Caco-2 (cell line): ENCODE data around the gene KIR3DL1. TPM values are rescaled to one million over a fixed set of nuclear protein-coding genes. Genes with fewer than 3 reads are reported as not detected.
"Not testable (repeated sequence)": the region's sequence is repeated elsewhere in the genome, so short reads cannot be mapped to it uniquely, and the experiment has no call there.

Source experiments
- BruUV-seq: library from RNA; stranded (reverse); fragments of 400-500 nt; replicated peaks from 2 replicates; lab custom pipeline; 2021; lab: Mats Ljungman, UMichigan
- CTCF ChIA-PET: fragments of 300-600 bp; sonication (Branson Sonifier 250); formaldehyde crosslinking; loops from one replicate; lab custom pipeline; 2022; ENCODE audit warnings: antibody characterized with exemption; lab: Charles Lee
- POLR2A ChIA-PET: fragments of 300-600 bp; sonication (Branson Sonifier 250); formaldehyde crosslinking; loops from one replicate; lab custom pipeline; 2022; ENCODE audit warnings: antibody characterized with exemption; lab: Charles Lee
- DNase-seq, 2 experiments: peaks; one replicate each; pipeline versions ENCODE4 v3.0.0 to v3.0.0-alpha.2; 2020 to 2022
- H3K27me3 ChIP-seq: replicated peaks from 2 replicates; pipeline ENCODE4 v1.6.0; 2011; ENCODE audit warnings: low read length; ENCODE audit not compliant: control insufficient read depth, insufficient read depth
- H3K36me3 ChIP-seq: 2 replicates; pipeline ENCODE4 v1.5.1; 2011; ENCODE audit warnings: low read length; ENCODE audit not compliant: control insufficient read depth, insufficient read depth
- H3K4me1 ChIP-seq: fragments of 250-450 bp; sonication (Bioruptor Pico); 2 replicates; pipeline ENCODE4 v1.5.1; 2020; ENCODE audit warnings: mild to moderate bottlenecking
- H3K4me3 ChIP-seq: 2 replicates; pipeline ENCODE4 v1.5.1; 2011; ENCODE audit warnings: low read depth, mild to moderate bottlenecking, control low read depth, low read length
- H3K9me3 ChIP-seq: fragments of 250-450 bp; sonication (Bioruptor Pico); 2 replicates; pipeline ENCODE4 v1.5.1; 2020; ENCODE audit warnings: mild to moderate bottlenecking, moderate library complexity
- H3K27ac Mint-ChIP-seq: one replicate; pipeline ENCODE4 v1.8.0; 2022; ENCODE audit warnings: mixed read lengths; ENCODE audit not compliant: unreplicated experiment
- H3K27me3 Mint-ChIP-seq: one replicate; pipeline ENCODE4 v1.8.0; 2022; ENCODE audit warnings: mixed read lengths; ENCODE audit not compliant: insufficient read depth, unreplicated experiment
- H3K36me3 Mint-ChIP-seq: one replicate; pipeline ENCODE4 v1.8.0; 2022; ENCODE audit warnings: mild to moderate bottlenecking, mixed read lengths; ENCODE audit not compliant: insufficient read depth, unreplicated experiment
- H3K4me1 Mint-ChIP-seq: one replicate; pipeline ENCODE4 v1.8.0; 2022; ENCODE audit warnings: low read depth, mixed read lengths; ENCODE audit not compliant: unreplicated experiment
- H3K4me3 Mint-ChIP-seq: one replicate; pipeline ENCODE4 v1.8.0; 2022; ENCODE audit warnings: mild to moderate bottlenecking, moderate library complexity, mixed read lengths; ENCODE audit not compliant: unreplicated experiment
- H3K9me3 Mint-ChIP-seq: one replicate; pipeline ENCODE4 v1.8.0; 2022; ENCODE audit warnings: mixed read lengths; ENCODE audit not compliant: unreplicated experiment
- CTCF ChIP-seq, 2 experiments: fragments of 200-600 bp in 1 of 2; IDR thresholded peaks; 1 replicate in 1 of 2; 2 replicates in 1 of 2; pipeline versions ENCODE4 v1.5.1 to v1.8.0; 2011 to 2022; ENCODE audit warnings: antibody characterized with exemption in 1 of 2, control low read depth in 1 of 2, inconsistent platforms in 1 of 2, low read depth in 1 of 2, low read length in 1 of 2, mild to moderate bottlenecking in 1 of 2, moderate library complexity in 1 of 2; ENCODE audit not compliant: insufficient read depth in 1 of 2, severe bottlenecking in 1 of 2, unreplicated experiment in 1 of 2
- intact Hi-C: fragments of 100-400 bp; cut with micrococcal nuclease; formaldehyde crosslinking; loops from one replicate; pipeline ENCODE4 v1.10.0; 2022; ENCODE audit not compliant: unreplicated experiment
- total RNA-seq: library from RNA; stranded (reverse); gene quantifications from 2 replicates; pipeline ENCODE4 v1.2.3, GENCODE V29; 2022

Gene KIR3DL1
- total RNA-seq, 1 experiment from 2014 or later: not detected

- intact Hi-C loops: no loop called here
- no peaks in the 10 kb centered on the region for H3K27me3 ChIP-seq
- Mint-ChIP-seq H3K36me3 (no peaks in the 10 kb centered on the region), H3K27ac (no peak overlapping the region), H3K27me3 (peaks cover 33% of the 10 kb centered on the region), H3K4me3 (no peak overlapping the region), H3K9me3 (no peaks in the 10 kb centered on the region), H3K4me1 (no peaks in the 10 kb centered on the region)
- CTCF ChIA-PET: no interaction called here
- no peaks in the 10 kb centered on the region for H3K9me3 ChIP-seq
- BruUV-seq: no TSS peak
- no peaks in the 10 kb centered on the region for H3K4me1 ChIP-seq
- no peak for TF ChIP-seq CTCF (IDR thresholded peaks at IDR 0.05; ENCODE audit: insufficient read depth in 1 of 2, low read depth in 1 of 2, low read length in 1 of 2, severe bottlenecking in 1 of 2, unreplicated experiment in 1 of 2)
- no peaks in the 10 kb centered on the region for H3K36me3 ChIP-seq
- H3K4me3 ChIP-seq: no peak overlapping the region
- DNase-seq: no peak
- POLR2A ChIA-PET: no interaction called here
These were observed 35.1 kb downstream of the KIR3DL1 start for GRCh38 chr19:54851353-54851752.

- peaks cover 25% of the 10 kb centered on the region for H3K27me3 Mint-ChIP-seq
- DNase-seq, H3K4me3 ChIP-seq, intact Hi-C loops, H3K4me3 Mint-ChIP-seq, H3K9me3 ChIP-seq, POLR2A ChIA-PET, H3K4me1 ChIP-seq, BruUV-seq, H3K27ac Mint-ChIP-seq, H3K36me3 Mint-ChIP-seq, CTCF ChIA-PET, H3K4me1 Mint-ChIP-seq, H3K36me3 ChIP-seq, H3K9me3 Mint-ChIP-seq, H3K27me3 ChIP-seq: not testable (repeated sequence)
These were observed 39.0 kb downstream of the KIR3DL1 start for GRCh38 chr19:54855241-54855640.

- BruUV-seq, H3K9me3 Mint-ChIP-seq, H3K4me3 ChIP-seq, H3K27me3 ChIP-seq, H3K9me3 ChIP-seq, intact Hi-C loops, POLR2A ChIA-PET, H3K36me3 Mint-ChIP-seq, DNase-seq, H3K4me1 Mint-ChIP-seq, H3K36me3 ChIP-seq, H3K27ac Mint-ChIP-seq, H3K4me1 ChIP-seq, CTCF ChIA-PET, H3K4me3 Mint-ChIP-seq: not testable (repeated sequence)
- peaks cover 29% of the 10 kb centered on the region for H3K27me3 Mint-ChIP-seq
These were observed 42.2 kb downstream of the KIR3DL1 start for GRCh38 chr19:54858476-54858875.

- DNase-seq, intact Hi-C loops, CTCF ChIA-PET, H3K9me3 Mint-ChIP-seq, H3K4me1 ChIP-seq, H3K4me3 ChIP-seq, H3K27ac Mint-ChIP-seq, H3K27me3 ChIP-seq, H3K9me3 ChIP-seq, POLR2A ChIA-PET, H3K36me3 ChIP-seq, H3K36me3 Mint-ChIP-seq, BruUV-seq, H3K4me3 Mint-ChIP-seq, H3K4me1 Mint-ChIP-seq: not testable (repeated sequence)
- H3K27me3 Mint-ChIP-seq: peaks cover 29% of the 10 kb centered on the region
These were observed 43.2 kb downstream of the KIR3DL1 start for GRCh38 chr19:54859421-54859820.

- H3K9me3 Mint-ChIP-seq, intact Hi-C loops: not testable (repeated sequence)
These were observed 47.2 kb downstream of the KIR3DL1 start for GRCh38 chr19:54863459-54863858.

More at GRCh38 chr19:54863459-54863858, 47.2 kb downstream of the KIR3DL1 start:
- H3K27ac Mint-ChIP-seq, H3K4me1 ChIP-seq, H3K9me3 ChIP-seq, H3K4me3 ChIP-seq, H3K4me3 Mint-ChIP-seq, H3K36me3 Mint-ChIP-seq, POLR2A ChIA-PET, H3K4me1 Mint-ChIP-seq, CTCF ChIA-PET, BruUV-seq, DNase-seq, H3K36me3 ChIP-seq, H3K27me3 ChIP-seq: not testable (repeated sequence)
- peaks cover 23% of the 10 kb centered on the region for H3K27me3 Mint-ChIP-seq
